ENCODE data around the gene CNTF. TPM values are rescaled to one million over a fixed set of nuclear protein-coding genes. Genes with fewer than 3 reads are reported as not detected.

The CNTF gene
- total RNA-seq (2013; cell fraction: nucleolus; rRNA removed) = 12.1 and 12.9 TPM in 2 replicates
- total RNA-seq (2014; rRNA removed) = 2.3 and 2.6 TPM in 2 replicates
- 2.2 and 2.8 TPM in 2 replicates for total RNA-seq (2014; rRNA removed; fragmentation: Illumina TruSeq; extraction: Trizol)
- 1.6 and 2.1 TPM in 2 replicates for total RNA-seq (2021)
- polyA plus RNA-seq (2011; ENCODE audit: low read depth) = 0.98 TPM
- 0.76 and 1.2 TPM in 2 replicates for polyA plus RNA-seq (2011; rRNA removed)
- polyA plus RNA-seq (2011; cell fraction: cytosol; rRNA removed) = 0.20 and 0.27 TPM in 2 replicates
- polyA plus RNA-seq (2011; cell fraction: nucleus; rRNA removed) = 4.3 and 4.7 TPM in 2 replicates
- 0.58 and 1.3 TPM in 2 replicates for polyA plus RNA-seq (2012)
- 0.60 and 1.2 TPM in 2 replicates for polyA plus RNA-seq (2014; fragmentation: Illumina TruSeq; extraction: Trizol)
- under 1 TPM; 0.16 to 0.20 TPM for polyA plus RNA-seq (2014; fragmentation: Nextera tagmentation; extraction: Ambion mirVana)
- polyA plus RNA-seq (2014; rRNA removed) = 0.69 and 1.2 TPM in 2 replicates
- polyA plus RNA-seq (2016; fragmentation: Nextera tagmentation; extraction: Ambion mirVana) = under 1 TPM; 0.47 to 0.68 TPM
- polyA minus RNA-seq (2011; rRNA and poly(A)+ RNA removed) = 7.1 and 8.1 TPM in 2 replicates
- not detected in 2 replicates for polyA minus RNA-seq (2011; cell fraction: cytosol; rRNA and poly(A)+ RNA removed)
- 19.9 and 25.2 TPM in 2 replicates for polyA minus RNA-seq (2011; cell fraction: nucleus; rRNA and poly(A)+ RNA removed)
- percentile 89 among the genes with signal in this experiment for Bru-seq, nascent RNA
- BruChase-seq, experiment 1, labeled RNA remaining after a 6-hour chase = percentile 79 among the genes with signal in this experiment
- percentile 85 among the genes with signal in this experiment for BruChase-seq, experiment 2, labeled RNA remaining after a 2-hour chase
- long read RNA-seq, experiment 1 = 0 reads
- long read RNA-seq, experiment 2 = 0 reads

GRCh38 chr11:58622344-58622743 is at the start of gene CNTF:
Gene CNTF (plus strand): TSS chr11:58622665. CDS start chr11:58622753, 88 bp downstream.
- Histone ChIP-seq H3K9me3 (replicated peaks; ENCODE audit: control insufficient read depth, insufficient read depth, low read length) (no peaks in the 10 kb centered on the region), H3K4me2 (ENCODE audit: control insufficient read depth, insufficient read depth) (no peak within 1 kb of the TSS), H3K79me2 (ENCODE audit: control insufficient read depth, insufficient read depth, low read length) (no peaks in the 10 kb centered on the region; the same call in 1 of the 2 replicates), H4K20me1 (ENCODE audit: control insufficient read depth, insufficient read depth) (no peaks in the 10 kb centered on the region), H3K9ac (ENCODE audit: control insufficient read depth, insufficient read depth, low read length) (no peak within 1 kb of the TSS), H3K4me3 (no peak within 1 kb of the TSS), H3K4me1 (ENCODE audit: control insufficient read depth, insufficient read depth, low read length) (no peaks in the 10 kb centered on the region), H3K27ac (ENCODE audit: control insufficient read depth, insufficient read depth) (peak within 1 kb of the TSS; percentile 24; the same call in 1 of the 2 replicates), H3K27me3 (replicated peaks in 1 of 2; ENCODE audit: control insufficient read depth in 2 of 2, insufficient read depth in 2 of 2, low read length in 1 of 2) (no peaks in the 10 kb centered on the region), H3K36me3 (ENCODE audit: control insufficient read depth in 2 of 2, insufficient read depth in 2 of 2, low read length in 1 of 2) (peaks cover 13 to 40% of the 10 kb centered on the region in 2 experiments), H2AFZ (ENCODE audit: control insufficient read depth, low read depth, low read length) (no peak within 1 kb of the TSS)
- POLR2A ChIA-PET = interaction anchor here (1.7 to 2.0 kb wide), 2 partner anchors 13 to 45 kb away, joined by 4 to 5 read pairs; no protein-coding TSS in a partner anchor
- in situ Hi-C loops (cut with MboI) = no loop called here
- intact Hi-C loops (cut with micrococcal nuclease; ENCODE audit: unreplicated experiment) = no loop called here
- no peak for ATAC-seq
- no peak for FAIRE-seq
- CTCF ChIA-PET = interaction anchor here (1.0 to 2.5 kb wide), 7 partner anchors 8 to 536 kb away, joined by 3 to 8 read pairs (median 4); no protein-coding TSS in a partner anchor
- DNase-seq (ENCODE audit: low read depth, low spot score) = no peak
- BruUV-seq (replicated peaks) = no TSS peak
- WGBS (ENCODE audit: insufficient coverage, insufficient replicate concordance, low lambda C conversion rate, missing lambda C conversion rate) = 100% methylated on average over 2 of the region's 2 CpGs
- SMC1A ChIA-PET (ENCODE audit: uncharacterized antibody, unreplicated experiment) = interaction anchor here (1.2 to 2.6 kb wide), 6 partner anchors 12 to 55 kb away, joined by 3 to 8 read pairs (median 4); no protein-coding TSS in a partner anchor
- RAD21 ChIA-PET (ENCODE audit: unreplicated experiment) = interaction anchor here (1.3 kb wide), 1 partner anchor 7 kb away, joined by 5 read pairs; no protein-coding TSS in a partner anchor
- TF ChIP-seq IRF5 (IDR thresholded peaks at IDR 0.05; ENCODE audit: borderline replicate concordance) (no peak), PKNOX1 (IDR thresholded peaks at IDR 0.05) (no peak), KLF5 (IDR thresholded peaks at IDR 0.05; ENCODE audit: partially characterized antibody) (no peak), CEBPZ (IDR thresholded peaks at IDR 0.05; ENCODE audit: low read depth, low read length) (no peak), BCL3 (IDR thresholded peaks at IDR 0.05; ENCODE audit: borderline replicate concordance, insufficient read depth, low read depth, low read length, poor library complexity, severe bottlenecking) (no peak), CHD2 (IDR thresholded peaks at IDR 0.05; ENCODE audit: borderline replicate concordance, low read depth, low read length) (no peak), SREBF1 (IDR thresholded peaks at IDR 0.05; ENCODE audit: low read length) (no peak)
- TF ChIP-seq, protein P1, sequence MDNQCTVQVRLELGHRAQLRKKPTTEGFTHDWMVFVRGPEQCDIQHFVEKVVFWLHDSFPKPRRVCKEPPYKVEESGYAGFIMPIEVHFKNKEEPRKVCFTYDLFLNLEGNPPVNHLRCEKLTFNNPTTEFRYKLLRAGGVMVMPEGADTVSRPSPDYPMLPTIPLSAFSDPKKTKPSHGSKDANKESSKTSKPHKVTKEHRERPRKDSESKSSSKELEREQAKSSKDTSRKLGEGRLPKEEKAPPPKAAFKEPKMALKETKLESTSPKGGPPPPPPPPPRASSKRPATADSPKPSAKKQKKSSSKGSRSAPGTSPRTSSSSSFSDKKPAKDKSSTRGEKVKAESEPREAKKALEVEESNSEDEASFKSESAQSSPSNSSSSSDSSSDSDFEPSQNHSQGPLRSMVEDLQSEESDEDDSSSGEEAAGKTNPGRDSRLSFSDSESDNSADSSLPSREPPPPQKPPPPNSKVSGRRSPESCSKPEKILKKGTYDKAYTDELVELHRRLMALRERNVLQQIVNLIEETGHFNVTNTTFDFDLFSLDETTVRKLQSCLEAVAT (IDR thresholded peaks at IDR 0.05) = no peak
- TF ChIP-seq, protein P2, sequence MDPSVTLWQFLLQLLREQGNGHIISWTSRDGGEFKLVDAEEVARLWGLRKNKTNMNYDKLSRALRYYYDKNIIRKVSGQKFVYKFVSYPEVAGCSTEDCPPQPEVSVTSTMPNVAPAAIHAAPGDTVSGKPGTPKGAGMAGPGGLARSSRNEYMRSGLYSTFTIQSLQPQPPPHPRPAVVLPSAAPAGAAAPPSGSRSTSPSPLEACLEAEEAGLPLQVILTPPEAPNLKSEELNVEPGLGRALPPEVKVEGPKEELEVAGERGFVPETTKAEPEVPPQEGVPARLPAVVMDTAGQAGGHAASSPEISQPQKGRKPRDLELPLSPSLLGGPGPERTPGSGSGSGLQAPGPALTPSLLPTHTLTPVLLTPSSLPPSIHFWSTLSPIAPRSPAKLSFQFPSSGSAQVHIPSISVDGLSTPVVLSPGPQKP (IDR thresholded peaks at IDR 0.05; ENCODE audit: low read depth, low read length) = no peak

Data from GM12878 (cell line).